ENCODE data around the gene BRD3. TPM values are rescaled to one million over a fixed set of nuclear protein-coding genes. Genes with fewer than 3 reads are reported as not detected.

Gene BRD3
- total RNA-seq, 1 experiment from 2014 or later = 63.1 TPM

- no peaks in the 10 kb centered on the region for H3K9me3 ChIP-seq (ENCODE audit: control insufficient read depth, low read depth, low read length)
- H2AK5ac ChIP-seq (ENCODE audit: insufficient read length, low read length) = no peak overlapping the region
- no peak overlapping the region for H2AFZ ChIP-seq (ENCODE audit: low read length)
- no peak overlapping the region for H3K23ac ChIP-seq (ENCODE audit: insufficient read length, low read depth, low read length)
- peaks cover 13 to 55% (median 55%) of the 10 kb centered on the region in 3 experiments; a peak in 6 of 7 replicates for H3K36me3 Mint-ChIP-seq (ENCODE audit: insufficient read depth in 1 of 3, low read depth in 3 of 3)
- no peak for TF ChIP-seq CTCF (conservative IDR thresholded peaks at IDR 0.05)
- no peaks in the 10 kb centered on the region for H3K79me2 ChIP-seq (ENCODE audit: insufficient read depth, low read length)
- H3K9ac ChIP-seq (ENCODE audit: extremely low read depth, insufficient read length, low read length) = no peak overlapping the region
- H3K4me3 Mint-ChIP-seq = no peak overlapping the region
- H2BK15ac ChIP-seq (ENCODE audit: low read depth, low read length) = no peak overlapping the region
- no peaks in the 10 kb centered on the region for H3K79me1 ChIP-seq (ENCODE audit: insufficient read depth, low read depth, low read length, poor library complexity, severe bottlenecking)
- no CpG with 5 or more reads among the region's 14 CpGs for WGBS (ENCODE audit: extremely low coverage, insufficient read length, low lambda C conversion rate)
- DNase-seq = no peak
- no peak overlapping the region for H3K27ac ChIP-seq (ENCODE audit: insufficient read length, low read depth, low read length)
- H2BK20ac ChIP-seq (ENCODE audit: low read depth, low read length, poor library complexity, severe bottlenecking) = no peak overlapping the region
- H3K4me1 Mint-ChIP-seq = peaks cover 0 to 3% of the 10 kb centered on the region in 2 experiments; a peak in 1 of 4 replicates
- no peak overlapping the region for H3T11ph ChIP-seq (ENCODE audit: low read length)
- no peak overlapping the region for H2BK12ac ChIP-seq (ENCODE audit: insufficient read length, low read depth, low read length)
- no peaks in the 10 kb centered on the region for H3K4me1 ChIP-seq (ENCODE audit: insufficient read depth, low read length)
- H4K20me1 ChIP-seq (ENCODE audit: control insufficient read depth, insufficient read depth, insufficient read length) = no peaks in the 10 kb centered on the region
- no peak overlapping the region for H3K4ac ChIP-seq (ENCODE audit: low read depth, low read length)
- no peak overlapping the region for H2BK5ac ChIP-seq (ENCODE audit: insufficient read length, low read length)
- no peaks in the 10 kb centered on the region for H3K27me3 ChIP-seq (ENCODE audit: insufficient read depth, low read length)
- H4K5ac ChIP-seq (ENCODE audit: insufficient read length, low read depth, low read length) = no peak overlapping the region
- H3K9me3 Mint-ChIP-seq = no peaks in the 10 kb centered on the region
- H4K91ac ChIP-seq (ENCODE audit: insufficient read length, low read depth, low read length) = no peak overlapping the region
- H3K56ac ChIP-seq (ENCODE audit: insufficient read length, low read depth, low read length) = no peak overlapping the region
- no peak overlapping the region for H2BK120ac ChIP-seq (ENCODE audit: low read depth, low read length, poor library complexity, severe bottlenecking)
- no peak overlapping the region for H4K8ac ChIP-seq (replicated peaks; ENCODE audit: insufficient read length, low read depth, low read length)
- H3K27ac Mint-ChIP-seq = no peak overlapping the region
- no peak overlapping the region for H3K14ac ChIP-seq (ENCODE audit: insufficient read depth, low read length)
- H3K23me2 ChIP-seq (ENCODE audit: insufficient read length, low read depth, low read length, poor library complexity, severe bottlenecking) = no peaks in the 10 kb centered on the region
- H3K4me2 ChIP-seq (ENCODE audit: insufficient read depth, insufficient read length, low read length) = no peak overlapping the region
- no peak overlapping the region for H3K18ac ChIP-seq (ENCODE audit: insufficient read length, low read depth, low read length)
- peaks cover 2% of the 10 kb centered on the region for H3K27me3 Mint-ChIP-seq (ENCODE audit: low read depth)
These were observed 36.0 kb downstream of the BRD3 start for GRCh38 chr9:134031783-134032182.

Data from H9 (cell line).